ENCODE measurements around the gene SCAF1.

Gene SCAF1

GRCh38 chr19:49645592-49645991 is 3.6 kb downstream of the SCAF1 start:
- no peak for DNase-seq

- DNase-seq = no peak
Observed at GRCh38 chr19:49645995-49646394, 4.0 kb downstream of the SCAF1 start.

GRCh38 chr19:49646586-49646985 is 4.6 kb downstream of the SCAF1 start:
- DNase-seq = no peak

GRCh38 chr19:49651029-49651819 is 9.2 kb downstream of the SCAF1 start:
- no peak for DNase-seq

- DNase-seq = no peak
Observed at GRCh38 chr19:49651820-49652550, 10.0 kb downstream of the SCAF1 start.

GRCh38 chr19:49652551-49653465 is 10.8 kb downstream of the SCAF1 start:
- DNase-seq = no peak

GRCh38 chr19:49653466-49653806 is 11.4 kb downstream of the SCAF1 start:
- DNase-seq = no peak

- no peak for DNase-seq
Observed at GRCh38 chr19:49654581-49654980, 12.6 kb downstream of the SCAF1 start.

GRCh38 chr19:49655570-49656455 is 13.8 kb downstream of the SCAF1 start:
- DNase-seq = no peak

GRCh38 chr19:49656456-49657109 is 14.6 kb downstream of the SCAF1 start:
- DNase-seq = no peak

GRCh38 chr19:49657493-49658138 is 15.6 kb downstream of the SCAF1 start:
- DNase-seq = no peak

GRCh38 chr19:49658139-49658517 is 16.1 kb downstream of the SCAF1 start:
- DNase-seq = no peak

- DNase-seq = no peak
Observed at GRCh38 chr19:49658566-49659442, 16.8 kb downstream of the SCAF1 start.

- no peak for DNase-seq
Observed at GRCh38 chr19:49660338-49660961, 18.4 kb downstream of the SCAF1 start.

GRCh38 chr19:49662011-49662410 is 20.0 kb downstream of the SCAF1 start:
- DNase-seq = no peak

- DNase-seq = no peak
Observed at GRCh38 chr19:49663224-49663623, 21.2 kb downstream of the SCAF1 start.

- DNase-seq = peak; percentile 91
Observed at GRCh38 chr19:49664171-49665035, 22.4 kb downstream of the SCAF1 start.

- no peak for DNase-seq
Observed at GRCh38 chr19:49665036-49665350, 23.0 kb downstream of the SCAF1 start.

Measured in NCI-H345 (cell line).